H1 (cell line): Measurements from ENCODE around the gene ZNF613. TPM values are rescaled to one million over a fixed set of nuclear protein-coding genes. Genes with fewer than 3 reads are reported as not detected.

Experiments used
- CTCF ChIA-PET: fragments of 300-600 bp; sonication (Branson Sonifier 250); formaldehyde crosslinking; loops from one replicate; lab custom pipeline; 2021; ENCODE audit not compliant: partially characterized antibody; lab: Charles Lee
- POLR2A ChIA-PET: fragments of 300-600 bp; sonication (Branson Sonifier 250); formaldehyde crosslinking; loops from one replicate; lab custom pipeline; 2021; ENCODE audit warnings: inconsistent platforms; ENCODE audit not compliant: partially characterized antibody; lab: Charles Lee
- DNase-seq, 2 experiments: peaks; one replicate each; pipeline versions ENCODE4 v3.0.0 to v3.0.0-alpha.2; 2010 to 2022; ENCODE audit warnings: low spot score in 2 of 2, low read depth in 1 of 2, mixed read lengths in 1 of 2
- FAIRE-seq: peaks from 2 replicates; lab custom pipeline; 2011; peaks lifted over from hg19 to GRCh38; lab: Jason Lieb, UNC
- H2AFZ ChIP-seq: 2 replicates; pipeline ENCODE4 v1.8.1; 2012; ENCODE audit warnings: low read length, inconsistent platforms
- H2AK5ac ChIP-seq: 2 replicates; pipeline ENCODE4 v1.6.1; 2013; ENCODE audit warnings: low read depth, low read length
- H2BK120ac ChIP-seq: replicated peaks from 2 replicates; pipeline ENCODE3; 2013; ENCODE audit warnings: low read depth, low read length, inconsistent platforms
- H2BK12ac ChIP-seq: 2 replicates; pipeline ENCODE4 v1.6.1; 2013; ENCODE audit warnings: low read depth, low read length
- H2BK15ac ChIP-seq: 2 replicates; pipeline ENCODE4 v1.6.1; 2013; ENCODE audit warnings: low read length
- H2BK20ac ChIP-seq: 2 replicates; pipeline ENCODE4 v1.6.1; 2013; ENCODE audit warnings: low read length
- H2BK5ac ChIP-seq: 2 replicates; pipeline ENCODE4 v1.6.1; 2013; ENCODE audit warnings: low read depth, low read length
- H3K14ac ChIP-seq: 2 replicates; pipeline ENCODE4 v1.6.1; 2013; ENCODE audit warnings: inconsistent platforms; ENCODE audit not compliant: insufficient read length
- H3K18ac ChIP-seq: 2 replicates; pipeline ENCODE4 v1.6.1; 2013; ENCODE audit warnings: low read length; ENCODE audit errors: extremely low read depth
- H3K23ac ChIP-seq: 2 replicates; pipeline ENCODE4 v1.6.1; 2013; ENCODE audit warnings: inconsistent platforms; ENCODE audit not compliant: insufficient read length
- H3K23me2 ChIP-seq: 2 replicates; pipeline ENCODE4 v1.6.1; 2013; ENCODE audit warnings: low read depth, low read length
- H3K27ac ChIP-seq: 2 replicates; pipeline ENCODE4 v1.6.1; 2011; ENCODE audit warnings: low read depth, low read length, inconsistent platforms
- H3K27me3 ChIP-seq, 4 experiments: replicated peaks in 1 of 4; 1 replicate in 1 of 4; 2 replicates in 3 of 4; pipeline versions ENCODE4 v1.6.1 to v1.8.1; 2011 to 2013; ENCODE audit warnings: low read length in 3 of 4, mild to moderate bottlenecking in 3 of 4, inconsistent platforms in 2 of 4, mixed read lengths in 2 of 4, moderate library complexity in 1 of 4; ENCODE audit not compliant: control insufficient read depth in 3 of 4, insufficient read depth in 3 of 4; ENCODE audit errors: extremely low read depth in 1 of 4
- H3K36me3 ChIP-seq, 4 experiments: 2 replicates each; pipeline versions ENCODE4 v1.6.1 to v1.8.1; 2011 to 2013; ENCODE audit warnings: mild to moderate bottlenecking in 4 of 4, low read length in 3 of 4, moderate library complexity in 2 of 4, control low read depth in 1 of 4, inconsistent platforms in 1 of 4; ENCODE audit not compliant: insufficient read depth in 4 of 4, control insufficient read depth in 2 of 4
- H3K4ac ChIP-seq: replicated peaks from 2 replicates; pipeline ENCODE3; 2013; ENCODE audit warnings: low read length, low read depth, mixed read lengths, inconsistent platforms; ENCODE audit not compliant: insufficient read length
- H3K4me1 ChIP-seq, 4 experiments: replicated peaks in 1 of 4; 1 replicate in 1 of 4; 2 replicates in 3 of 4; pipeline versions ENCODE4 v1.6.1 to v1.8.1; 2011 to 2013; ENCODE audit warnings: low read length in 3 of 4, inconsistent platforms in 2 of 4, mixed read lengths in 1 of 4; ENCODE audit not compliant: insufficient read depth in 4 of 4, control insufficient read depth in 3 of 4
- H3K4me2 ChIP-seq, 2 experiments: 2 replicates each; pipeline versions ENCODE4 v1.6.1 to v1.8.1; 2011 to 2013; ENCODE audit warnings: low read depth in 2 of 2, low read length in 2 of 2, control low read depth in 1 of 2, inconsistent platforms in 1 of 2, mild to moderate bottlenecking in 1 of 2; ENCODE audit not compliant: insufficient read depth in 1 of 2
- H3K4me3 ChIP-seq, 4 experiments: fragments of 200-600, 300-600 bp in 1 of 4; sonication (generic), shearing (Covaris generic), sonication (Bioruptor Twin) in 1 of 4; 2 replicates each; pipeline versions ENCODE4 v1.5.1 to v1.8.1; 2011 to 2016; ENCODE audit warnings: low read length in 4 of 4, low read depth in 3 of 4, control low read depth in 2 of 4, inconsistent platforms in 2 of 4, mild to moderate bottlenecking in 2 of 4, mixed read lengths in 1 of 4, moderate library complexity in 1 of 4; ENCODE audit not compliant: insufficient read depth in 2 of 4; ENCODE audit errors: extremely low read depth in 1 of 4
- H3K56ac ChIP-seq: replicated peaks from 2 replicates; pipeline ENCODE3; 2013; ENCODE audit warnings: low read depth, mild to moderate bottlenecking, mixed read lengths, low read length, inconsistent platforms; ENCODE audit not compliant: insufficient read length
- H3K79me1 ChIP-seq: 2 replicates; pipeline ENCODE4 v1.6.1; 2013; ENCODE audit warnings: low read depth, low read length, control low read depth
- H3K79me2 ChIP-seq, 2 experiments: 2 replicates each; pipeline versions ENCODE4 v1.6.1 to v1.8.1; 2012 to 2013; ENCODE audit warnings: low read length in 2 of 2, mild to moderate bottlenecking in 2 of 2, inconsistent platforms in 1 of 2; ENCODE audit not compliant: insufficient read depth in 2 of 2, control insufficient read depth in 1 of 2
- H3K9ac ChIP-seq, 4 experiments: replicated peaks in 1 of 4; 1 replicate in 1 of 4; 2 replicates in 3 of 4; pipeline versions ENCODE4 v1.6.1 to v1.8.1; 2011 to 2013; ENCODE audit warnings: low read depth in 3 of 4, low read length in 3 of 4, control low read depth in 2 of 4, mild to moderate bottlenecking in 2 of 4, moderate library complexity in 2 of 4, inconsistent platforms in 1 of 4; ENCODE audit errors: extremely low read depth in 1 of 4
- H3K9me3 ChIP-seq, 2 experiments: 2 replicates each; pipeline versions ENCODE4 v1.6.1 to v1.8.1; 2012 to 2013; ENCODE audit warnings: mild to moderate bottlenecking in 2 of 2, moderate library complexity in 2 of 2, control low read depth in 1 of 2, inconsistent platforms in 1 of 2, low read depth in 1 of 2, low read length in 1 of 2, mixed read lengths in 1 of 2; ENCODE audit not compliant: insufficient read depth in 2 of 2
- H4K20me1 ChIP-seq, 2 experiments: replicated peaks in 1 of 2; 2 replicates each; pipeline versions ENCODE3 to v1.8.1; 2011 to 2013; ENCODE audit warnings: inconsistent platforms in 2 of 2, low read length in 2 of 2, mild to moderate bottlenecking in 1 of 2; ENCODE audit not compliant: insufficient read depth in 2 of 2, control insufficient read depth in 1 of 2
- H4K5ac ChIP-seq: 2 replicates; pipeline ENCODE4 v1.6.1; 2013; ENCODE audit warnings: low read length, low read depth, mixed read lengths, inconsistent platforms; ENCODE audit not compliant: insufficient read length
- H4K8ac ChIP-seq: 2 replicates; pipeline ENCODE4 v1.8.0; 2013; ENCODE audit warnings: mild to moderate bottlenecking, moderate library complexity, low read length, inconsistent platforms; ENCODE audit not compliant: insufficient read depth; ENCODE audit errors: extremely low read depth
- H4K91ac ChIP-seq: replicated peaks from 2 replicates; pipeline ENCODE3; 2013; ENCODE audit warnings: low read length, mixed read lengths, inconsistent platforms; ENCODE audit not compliant: insufficient read length
- EZH2 ChIP-seq: fragments of 200-600 bp; sonication (generic); IDR thresholded peaks from 2 replicates; pipeline ENCODE4 v1.7.1; 2012; ENCODE audit warnings: low read depth, mild to moderate bottlenecking, moderate library complexity, low read length, inconsistent platforms; ENCODE audit not compliant: severe bottlenecking
- TAF1 ChIP-seq: IDR thresholded peaks from 2 replicates; pipeline ENCODE4 v1.6.1; 2011; ENCODE audit warnings: mild to moderate bottlenecking, low read depth, low read length
- WGBS, 2 experiments: shearing (Covaris generic) in 1 of 2; methylation state at CpG; one replicate each; pipeline versions ENCODE4 v1.1.6 to v1.1.7; 2013 to 2015; ENCODE audit warnings: low lambda C conversion rate in 2 of 2, mixed read lengths in 2 of 2, inconsistent platforms in 1 of 2, low coverage in 1 of 2, missing lambda C conversion rate in 1 of 2; ENCODE audit not compliant: insufficient replicate concordance in 2 of 2, insufficient coverage in 1 of 2, insufficient read length in 1 of 2; ENCODE audit errors: extremely low coverage in 1 of 2, missing lambda C conversion rate in 1 of 2; 5-methylcytosine and 5-hydroxymethylcytosine counted together
- polyA plus RNA-seq, 7 experiments: library from polyadenylated mRNA; depleted of rRNA in 3 of 7; stranded (reverse) in 5 of 7; unstranded in 2 of 7; fragments of >200 nt in 5 of 7; fragments of 200-250 nt in 2 of 7; gene quantifications; 1 replicate in 5 of 7; 2 replicates in 1 of 7; 4 replicates in 1 of 7; pipeline versions ENCODE4 v1.2.1 to v1.2.3, GENCODE V29; 2011 to 2013; ENCODE audit warnings: missing spikeins in 2 of 7, mixed read lengths in 2 of 7
- total RNA-seq: library from RNA; stranded (reverse); fragmentation: NEBNext Ultra II Directional; extraction: Animal tissue kit (Norgen Biotek cat#: 25700); gene quantifications from 2 replicates; pipeline ENCODE4 v1.2.1, GENCODE V29; 2021

The ZNF613 gene
- total and polyA plus RNA-seq, 2 of the 8 experiments (the other 6 are each of a cell fraction or from before 2014, with no cell fraction given), result 4.7 to 14.2 TPM

DNA sequence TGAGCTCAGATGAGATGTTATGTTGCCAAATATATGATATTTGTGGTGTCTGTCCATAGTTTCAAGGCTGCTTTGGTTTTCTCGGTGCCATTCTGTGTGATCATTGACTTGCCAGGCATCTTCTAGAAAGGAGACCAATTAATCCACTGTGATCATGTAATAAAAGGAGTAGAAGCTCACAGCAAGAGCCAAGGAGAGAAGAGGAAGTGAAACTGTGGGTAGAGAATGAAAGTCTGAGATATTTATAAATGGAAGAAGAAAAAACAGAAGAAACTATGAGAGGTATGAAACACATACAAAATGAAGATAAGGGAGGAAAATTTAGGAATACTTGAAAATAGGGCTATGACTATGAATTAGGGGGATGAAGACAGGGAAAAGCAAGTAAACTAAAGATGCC lies 11.1 kb upstream of the ZNF613 start:
- no peak overlapping the region for H2BK5ac ChIP-seq
- H2BK120ac ChIP-seq, result no peak overlapping the region
- WGBS, 2 experiments, result 95% methylated on average over 1 of the region's 1 CpG; no CpG with 5 or more reads in 1 of the 2 experiments
- no peak overlapping the region for H3K9ac ChIP-seq
- no peaks in the 10 kb centered on the region for H3K23me2 ChIP-seq
- peaks cover 0 to 25% (median 5%) of the 10 kb centered on the region in 4 experiments; a peak in 3 of 8 replicates for H3K36me3 ChIP-seq
- H3K4me1 ChIP-seq, result no peaks in the 10 kb centered on the region
- H3K79me2 ChIP-seq, result no peaks in the 10 kb centered on the region
- no peak overlapping the region for H2AK5ac ChIP-seq
- H3K4ac ChIP-seq, result no peak overlapping the region
- H2BK12ac ChIP-seq, result no peak overlapping the region
- no peaks in the 10 kb centered on the region for H4K20me1 ChIP-seq
- POLR2A ChIA-PET, result interaction anchor here (1.7 kb wide), 1 partner anchor 10 kb away, joined by 6 read pairs; no protein-coding TSS in a partner anchor
- H3K4me3 ChIP-seq, result no peak overlapping the region
- H3K18ac ChIP-seq, result no peak overlapping the region
- DNase-seq (no peak), FAIRE-seq (no peak)
- no peak overlapping the region for H4K91ac ChIP-seq
- H2BK20ac ChIP-seq, result no peak overlapping the region
- H3K14ac ChIP-seq, result no peak overlapping the region
- H3K9me3 ChIP-seq, result peaks cover 92 to 94% of the 10 kb centered on the region in 2 experiments
- no peak overlapping the region for H3K56ac ChIP-seq
- CTCF ChIA-PET, result interaction anchor here (1.0 kb wide), 1 partner anchor 25 kb away, joined by 3 read pairs; no protein-coding TSS in a partner anchor
- no peak overlapping the region for H3K27ac ChIP-seq
- no peak overlapping the region for H3K23ac ChIP-seq
- no peak overlapping the region for H3K4me2 ChIP-seq
- no peak overlapping the region for H2BK15ac ChIP-seq
- H3K79me1 ChIP-seq, result no peaks in the 10 kb centered on the region
- no peak overlapping the region for H2AFZ ChIP-seq
- no peak overlapping the region for H4K5ac ChIP-seq
- no peak overlapping the region for H4K8ac ChIP-seq
- H3K27me3 ChIP-seq, result no peaks in the 10 kb centered on the region
- TF ChIP-seq TAF1 (no peak), EZH2 (no peak)
